MM.1S (cell line): ENCODE data around the gene DKKL1.

Experiments
- DNase-seq: peaks from one replicate; pipeline ENCODE4 v3.0.0-alpha.2; 2015
- H2AFZ ChIP-seq: fragments of 300-600 bp; sonication (generic); 2 replicates; pipeline ENCODE4 v1.6.0; 2016; ENCODE audit warnings: antibody characterized with exemption, low read length
- H3F3A ChIP-seq: fragments of 300-600 bp; sonication (generic); 2 replicates; pipeline ENCODE4 v1.6.1; 2016; ENCODE audit warnings: mild to moderate bottlenecking, antibody characterized with exemption, low read length, moderate library complexity, mixed read lengths; ENCODE audit not compliant: insufficient read depth
- H3K27ac ChIP-seq: fragments of 300-600 bp; sonication (generic); 2 replicates; pipeline ENCODE4 v1.5.1; 2016; ENCODE audit warnings: mild to moderate bottlenecking, low read length
- H3K27me3 ChIP-seq: fragments of 300-600 bp; sonication (generic); replicated peaks from 2 replicates; pipeline ENCODE4 v1.6.0; 2016; ENCODE audit warnings: low read length; ENCODE audit not compliant: insufficient read depth
- H3K36me3 ChIP-seq: fragments of 300-600 bp; sonication (generic); replicated peaks from 2 replicates; pipeline ENCODE4 v1.6.1; 2016; ENCODE audit warnings: mild to moderate bottlenecking, low read length, mixed read lengths; ENCODE audit not compliant: insufficient read depth
- H3K4me1 ChIP-seq: fragments of 300-600 bp; sonication (generic); 2 replicates; pipeline ENCODE4 v1.6.1; 2016; ENCODE audit warnings: low read length, mixed read lengths
- H3K4me2 ChIP-seq: fragments of 300-600 bp; sonication (generic); 2 replicates; pipeline ENCODE4 v1.6.0; 2016; ENCODE audit warnings: low read depth, low read length
- H3K4me3 ChIP-seq: fragments of 300-600 bp; sonication (generic); 2 replicates; pipeline ENCODE4 v1.5.1; 2016; ENCODE audit warnings: low read length, mixed read lengths
- H3K79me2 ChIP-seq: fragments of 300-600 bp; sonication (generic); 2 replicates; pipeline ENCODE4 v1.6.1; 2016; ENCODE audit warnings: mixed run types, low read length, mixed read lengths
- H3K9ac ChIP-seq: fragments of 300-600 bp; sonication (generic); 2 replicates; pipeline ENCODE4 v1.6.1; 2016; ENCODE audit warnings: low read length, mixed read lengths
- H3K9me2 ChIP-seq: fragments of 300-600 bp; sonication (generic); replicated peaks from 2 replicates; pipeline ENCODE4 v1.6.1; 2016; ENCODE audit warnings: mild to moderate bottlenecking, low read length, mixed read lengths; ENCODE audit not compliant: insufficient read depth
- H3K9me3 ChIP-seq: fragments of 300-600 bp; sonication (generic); replicated peaks from 2 replicates; pipeline ENCODE4 v1.6.1; 2016; ENCODE audit warnings: mild to moderate bottlenecking, low read length, mixed read lengths; ENCODE audit not compliant: insufficient read depth
- H4K20me1 ChIP-seq: fragments of 300-600 bp; sonication (generic); 2 replicates; pipeline ENCODE4 v1.6.1; 2016; ENCODE audit warnings: mild to moderate bottlenecking, low read length, moderate library complexity, mixed read lengths; ENCODE audit not compliant: insufficient read depth
- CTCF ChIP-seq: fragments of 300-600 bp; sonication (generic); IDR thresholded peaks from 2 replicates; pipeline ENCODE4 v1.5.1; 2016; ENCODE audit warnings: antibody characterized with exemption, low read length, mixed read lengths
- EZH2 ChIP-seq: fragments of 300-600 bp; sonication (generic); optimal IDR thresholded peaks from 2 replicates; pipeline ENCODE3; 2017; ENCODE audit warnings: low read depth, mild to moderate bottlenecking, antibody characterized with exemption, low read length, mixed read lengths
- EZH2phosphoT487 ChIP-seq: fragments of 300-600 bp; sonication (generic); IDR thresholded peaks from 2 replicates; pipeline ENCODE4 v1.6.1; 2018; ENCODE audit warnings: antibody characterized with exemption, low read length

The DKKL1 gene

GRCh38 chr19:49398931-49399330, 35.3 kb downstream of the DKKL1 start:
- Histone ChIP-seq H3K4me2 (no peak overlapping the region), H3K9me2 (no peaks in the 10 kb centered on the region), H3K79me2 (no peaks in the 10 kb centered on the region), H3K4me1 (no peaks in the 10 kb centered on the region), H3F3A (no peaks in the 10 kb centered on the region), H3K27me3 (peaks cover 40% of the 10 kb centered on the region), H3K9ac (no peak overlapping the region), H4K20me1 (no peaks in the 10 kb centered on the region), H3K4me3 (no peak overlapping the region), H3K9me3 (no peaks in the 10 kb centered on the region), H3K36me3 (no peaks in the 10 kb centered on the region), H2AFZ (no peak overlapping the region), H3K27ac (no peak overlapping the region)
- no peak for DNase-seq
- TF ChIP-seq EZH2phosphoT487 = no peak
- TF ChIP-seq EZH2 = no peak
- TF ChIP-seq CTCF = no peak

- DNase-seq = no peak
- no peaks in the 10 kb centered on the region for H3K9me3 ChIP-seq
- peaks cover 36% of the 10 kb centered on the region for H3K27me3 ChIP-seq
These were observed 36.4 kb downstream of the DKKL1 start for GRCh38 chr19:49400029-49400428.

GRCh38 chr19:49403404-49404187, 39.9 kb downstream of the DKKL1 start:
- Histone ChIP-seq H3K9me3 (no peaks in the 10 kb centered on the region), H2AFZ (no peak overlapping the region), H4K20me1 (no peaks in the 10 kb centered on the region), H3K36me3 (no peaks in the 10 kb centered on the region), H3K9me2 (no peaks in the 10 kb centered on the region), H3K4me1 (no peaks in the 10 kb centered on the region), H3K27me3 (peaks cover 20% of the 10 kb centered on the region), H3K27ac (no peak overlapping the region), H3F3A (no peaks in the 10 kb centered on the region), H3K79me2 (no peaks in the 10 kb centered on the region), H3K4me2 (no peak overlapping the region), H3K9ac (no peak overlapping the region), H3K4me3 (no peak overlapping the region)
- TF ChIP-seq CTCF (no peak), EZH2 (no peak), EZH2phosphoT487 (no peak)
- DNase-seq = no peak

More at GRCh38 chr19:49400029-49400428, 36.4 kb downstream of the DKKL1 start:
- Histone ChIP-seq H3K27ac (no peak overlapping the region), H2AFZ (no peak overlapping the region), H4K20me1 (no peaks in the 10 kb centered on the region), H3K9me2 (no peaks in the 10 kb centered on the region), H3K4me2 (no peak overlapping the region), H3K36me3 (no peaks in the 10 kb centered on the region), H3K4me1 (no peaks in the 10 kb centered on the region), H3F3A (no peaks in the 10 kb centered on the region), H3K79me2 (no peaks in the 10 kb centered on the region), H3K9ac (no peak overlapping the region), H3K4me3 (no peak overlapping the region)
- TF ChIP-seq EZH2phosphoT487 (no peak), CTCF (no peak), EZH2 (no peak)
